ENCODE measurements around the gene CEP164. TPM values are rescaled to one million over a fixed set of nuclear protein-coding genes. Genes with fewer than 3 reads are reported as not detected.

Gene CEP164
- total and polyA plus RNA-seq, 10 of the 15 experiments (the other 5 are each of a cell fraction or from before 2014, with no cell fraction given) = 4.2 to 31.2 (median 20.2) TPM

DNA sequence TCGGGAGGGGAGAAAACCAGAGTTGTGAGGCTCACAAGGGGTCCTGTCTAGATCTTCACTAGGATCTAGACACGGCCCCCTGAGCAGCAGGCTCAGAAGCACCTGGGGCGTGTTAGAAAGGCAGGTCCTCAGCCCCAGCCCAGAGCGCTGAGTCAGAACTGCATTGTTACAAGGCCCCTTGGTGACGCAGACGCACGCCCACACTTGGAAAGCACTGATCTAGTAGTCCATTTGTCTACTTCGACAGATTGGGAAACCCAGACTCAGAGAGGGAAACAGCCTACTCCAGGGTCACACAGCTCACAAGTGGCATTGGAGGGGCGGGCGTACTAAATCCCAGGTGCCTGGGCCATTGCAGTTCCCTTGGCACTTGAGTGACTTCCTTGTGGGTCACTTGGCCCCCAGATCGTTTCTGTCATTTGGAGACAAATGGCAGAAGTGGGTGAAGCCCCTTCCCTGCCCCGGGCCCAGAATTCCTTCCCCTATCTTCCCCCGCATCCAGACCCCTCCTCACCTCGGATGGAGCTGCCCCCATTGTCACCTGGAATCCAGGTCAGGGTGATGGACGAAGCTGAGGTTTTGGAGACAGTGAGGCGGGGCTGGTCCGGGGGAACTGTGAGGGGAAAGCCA lies 110.8 kb downstream of the CEP164 start (continued):
- TF ChIP-seq EGR1 (IDR thresholded peaks at IDR 0.05; ENCODE audit: borderline replicate concordance in 1 of 2, low read depth in 2 of 2, low read length in 2 of 2) (peak in 1 of 2 experiments; percentile 48; a peak in 1 of 3 replicates), EED (IDR thresholded peaks at IDR 0.05; ENCODE audit: low read depth) (peak; percentile 68), TCF7 (IDR thresholded peaks at IDR 0.05; ENCODE audit: borderline replicate concordance) (no peak), HCFC1 (IDR thresholded peaks at IDR 0.05; ENCODE audit: low read length) (no peak), BHLHE40 (IDR thresholded peaks at IDR 0.05; ENCODE audit: borderline replicate concordance in 1 of 2, low read depth in 2 of 2, low read length in 1 of 2) (peak in 1 of 2 experiments; percentile 33; a peak in 2 of 4 replicates), SMAD5 (IDR thresholded peaks at IDR 0.05; ENCODE audit: low read depth) (no peak), TBL1XR1 (IDR thresholded peaks at IDR 0.05; ENCODE audit: low read depth, low read length) (no peak), SP1 (IDR thresholded peaks at IDR 0.05; ENCODE audit: low read depth, low read length) (peak; percentile 35), NFYA (IDR thresholded peaks at IDR 0.05; ENCODE audit: borderline replicate concordance, low read depth, low read length) (no peak), DPF2 (IDR thresholded peaks at IDR 0.05) (peak; percentile 70; the same call in 1 of the 2 replicates), JUNB (IDR thresholded peaks at IDR 0.05) (peak; percentile 89), SMARCA5 (IDR thresholded peaks at IDR 0.05) (peak; percentile 87; the same call in 1 of the 2 replicates), PAX5 (IDR thresholded peaks at IDR 0.05; ENCODE audit: borderline replicate concordance, low read depth, low read length) (peak; percentile 70; the same call in 1 of the 2 replicates)
- TF ChIP-seq, protein P1, sequence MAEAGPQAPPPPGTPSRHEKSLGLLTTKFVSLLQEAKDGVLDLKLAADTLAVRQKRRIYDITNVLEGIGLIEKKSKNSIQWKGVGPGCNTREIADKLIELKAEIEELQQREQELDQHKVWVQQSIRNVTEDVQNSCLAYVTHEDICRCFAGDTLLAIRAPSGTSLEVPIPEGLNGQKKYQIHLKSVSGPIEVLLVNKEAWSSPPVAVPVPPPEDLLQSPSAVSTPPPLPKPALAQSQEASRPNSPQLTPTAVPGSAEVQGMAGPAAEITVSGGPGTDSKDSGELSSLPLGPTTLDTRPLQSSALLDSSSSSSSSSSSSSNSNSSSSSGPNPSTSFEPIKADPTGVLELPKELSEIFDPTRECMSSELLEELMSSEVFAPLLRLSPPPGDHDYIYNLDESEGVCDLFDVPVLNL (IDR thresholded peaks at IDR 0.05; ENCODE audit: low read depth, low read length) = no peak

All from GM12878 (cell line).